OCI-LY3 (cell line): ENCODE data around the gene PLSCR4.

Experiments used
- EZH2phosphoT487 ChIP-seq: fragments of 200-600 bp; shearing (Covaris generic); IDR thresholded peaks from 2 replicates; pipeline ENCODE4 v1.6.1; 2018; ENCODE audit warnings: antibody characterized with exemption, mixed run types, low read depth
- TF ChIP-seq, protein P1 (sequence below): fragments of 200-600, 300-600 bp; sonication (generic); IDR thresholded peaks from 2 replicates; pipeline ENCODE4 v1.5.1; 2014; ENCODE audit warnings: antibody characterized with exemption, low read length, low read depth

DNA sequence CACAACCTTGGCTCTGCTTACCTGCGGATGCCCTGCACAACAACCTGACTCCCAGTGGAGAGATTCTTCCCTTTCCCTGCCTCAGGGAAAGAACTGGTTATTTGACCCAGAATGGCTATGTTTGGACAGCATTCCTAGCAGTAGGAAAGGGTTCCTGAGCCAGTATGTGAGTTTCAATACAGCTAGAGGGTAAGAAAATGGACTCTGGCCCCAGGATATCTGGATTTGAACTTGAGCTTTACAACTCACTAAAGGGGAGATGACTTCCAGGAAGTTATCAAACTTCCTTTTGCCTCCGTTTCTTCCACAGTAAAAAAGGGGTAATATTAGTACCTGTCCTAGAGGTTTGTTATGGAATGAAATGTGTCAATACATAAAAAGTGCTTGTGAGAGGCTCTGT, 28.1 kb upstream of the PLSCR4 start:
- TF ChIP-seq, protein P1, sequence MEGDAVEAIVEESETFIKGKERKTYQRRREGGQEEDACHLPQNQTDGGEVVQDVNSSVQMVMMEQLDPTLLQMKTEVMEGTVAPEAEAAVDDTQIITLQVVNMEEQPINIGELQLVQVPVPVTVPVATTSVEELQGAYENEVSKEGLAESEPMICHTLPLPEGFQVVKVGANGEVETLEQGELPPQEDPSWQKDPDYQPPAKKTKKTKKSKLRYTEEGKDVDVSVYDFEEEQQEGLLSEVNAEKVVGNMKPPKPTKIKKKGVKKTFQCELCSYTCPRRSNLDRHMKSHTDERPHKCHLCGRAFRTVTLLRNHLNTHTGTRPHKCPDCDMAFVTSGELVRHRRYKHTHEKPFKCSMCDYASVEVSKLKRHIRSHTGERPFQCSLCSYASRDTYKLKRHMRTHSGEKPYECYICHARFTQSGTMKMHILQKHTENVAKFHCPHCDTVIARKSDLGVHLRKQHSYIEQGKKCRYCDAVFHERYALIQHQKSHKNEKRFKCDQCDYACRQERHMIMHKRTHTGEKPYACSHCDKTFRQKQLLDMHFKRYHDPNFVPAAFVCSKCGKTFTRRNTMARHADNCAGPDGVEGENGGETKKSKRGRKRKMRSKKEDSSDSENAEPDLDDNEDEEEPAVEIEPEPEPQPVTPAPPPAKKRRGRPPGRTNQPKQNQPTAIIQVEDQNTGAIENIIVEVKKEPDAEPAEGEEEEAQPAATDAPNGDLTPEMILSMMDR, result no peak
- TF ChIP-seq EZH2phosphoT487, result no peak
